ENCODE data around the gene DOLPP1. TPM values are rescaled to one million over a fixed set of nuclear protein-coding genes. Genes with fewer than 3 reads are reported as not detected.

The DOLPP1 gene
- polyA plus RNA-seq, 1 of the 3 experiments (the other 2 are of a cell fraction), result 19.9 TPM

- Histone ChIP-seq H2AFZ (ENCODE audit: low read depth) (no peak overlapping the region), H3K9ac (no peak overlapping the region), H3K79me2 (ENCODE audit: insufficient read depth) (no peaks in the 10 kb centered on the region), H3K9me2 (no peaks in the 10 kb centered on the region), H3K27ac (ENCODE audit: low read depth in 2 of 2, low read length in 1 of 2) (no peak overlapping the region), H3K36me3 (replicated peaks in 1 of 2; ENCODE audit: control insufficient read depth in 1 of 2, insufficient read depth in 2 of 2, low read length in 1 of 2) (peaks cover 19 to 29% of the 10 kb centered on the region in 2 experiments), H3K9me3 (no peaks in the 10 kb centered on the region), H3K4me2 (no peak overlapping the region), H3K4me1 (ENCODE audit: control insufficient read depth in 1 of 2, insufficient read depth in 2 of 2, low read depth in 1 of 2, low read length in 1 of 2) (peaks cover 13 to 20% of the 10 kb centered on the region in 2 experiments; a peak in 3 of 4 replicates), H3K27me3 (ENCODE audit: insufficient read depth) (no peaks in the 10 kb centered on the region), H3K4me3 (ENCODE audit: low read depth in 2 of 2, low read length in 1 of 2) (no peak overlapping the region), H3F3A (replicated peaks; ENCODE audit: insufficient read depth) (peaks cover 17% of the 10 kb centered on the region), H4K20me1 (ENCODE audit: insufficient read depth) (no peaks in the 10 kb centered on the region)
- TF ChIP-seq, protein P1, sequence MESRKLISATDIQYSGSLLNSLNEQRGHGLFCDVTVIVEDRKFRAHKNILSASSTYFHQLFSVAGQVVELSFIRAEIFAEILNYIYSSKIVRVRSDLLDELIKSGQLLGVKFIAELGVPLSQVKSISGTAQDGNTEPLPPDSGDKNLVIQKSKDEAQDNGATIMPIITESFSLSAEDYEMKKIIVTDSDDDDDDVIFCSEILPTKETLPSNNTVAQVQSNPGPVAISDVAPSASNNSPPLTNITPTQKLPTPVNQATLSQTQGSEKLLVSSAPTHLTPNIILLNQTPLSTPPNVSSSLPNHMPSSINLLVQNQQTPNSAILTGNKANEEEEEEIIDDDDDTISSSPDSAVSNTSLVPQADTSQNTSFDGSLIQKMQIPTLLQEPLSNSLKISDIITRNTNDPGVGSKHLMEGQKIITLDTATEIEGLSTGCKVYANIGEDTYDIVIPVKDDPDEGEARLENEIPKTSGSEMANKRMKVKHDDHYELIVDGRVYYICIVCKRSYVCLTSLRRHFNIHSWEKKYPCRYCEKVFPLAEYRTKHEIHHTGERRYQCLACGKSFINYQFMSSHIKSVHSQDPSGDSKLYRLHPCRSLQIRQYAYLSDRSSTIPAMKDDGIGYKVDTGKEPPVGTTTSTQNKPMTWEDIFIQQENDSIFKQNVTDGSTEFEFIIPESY (IDR thresholded peaks at IDR 0.05; ENCODE audit: borderline replicate concordance, low read depth), result no peak
- TF ChIP-seq TCF12 (IDR thresholded peaks at IDR 0.05) (no peak), CHD2 (IDR thresholded peaks at IDR 0.05; ENCODE audit: low read length, partially characterized antibody) (no peak)
- TF ChIP-seq, protein P2, sequence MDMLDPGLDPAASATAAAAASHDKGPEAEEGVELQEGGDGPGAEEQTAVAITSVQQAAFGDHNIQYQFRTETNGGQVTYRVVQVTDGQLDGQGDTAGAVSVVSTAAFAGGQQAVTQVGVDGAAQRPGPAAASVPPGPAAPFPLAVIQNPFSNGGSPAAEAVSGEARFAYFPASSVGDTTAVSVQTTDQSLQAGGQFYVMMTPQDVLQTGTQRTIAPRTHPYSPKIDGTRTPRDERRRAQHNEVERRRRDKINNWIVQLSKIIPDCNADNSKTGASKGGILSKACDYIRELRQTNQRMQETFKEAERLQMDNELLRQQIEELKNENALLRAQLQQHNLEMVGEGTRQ (IDR thresholded peaks at IDR 0.05; ENCODE audit: borderline replicate concordance, low read depth, low read length), result no peak
- TF ChIP-seq, protein P3, sequence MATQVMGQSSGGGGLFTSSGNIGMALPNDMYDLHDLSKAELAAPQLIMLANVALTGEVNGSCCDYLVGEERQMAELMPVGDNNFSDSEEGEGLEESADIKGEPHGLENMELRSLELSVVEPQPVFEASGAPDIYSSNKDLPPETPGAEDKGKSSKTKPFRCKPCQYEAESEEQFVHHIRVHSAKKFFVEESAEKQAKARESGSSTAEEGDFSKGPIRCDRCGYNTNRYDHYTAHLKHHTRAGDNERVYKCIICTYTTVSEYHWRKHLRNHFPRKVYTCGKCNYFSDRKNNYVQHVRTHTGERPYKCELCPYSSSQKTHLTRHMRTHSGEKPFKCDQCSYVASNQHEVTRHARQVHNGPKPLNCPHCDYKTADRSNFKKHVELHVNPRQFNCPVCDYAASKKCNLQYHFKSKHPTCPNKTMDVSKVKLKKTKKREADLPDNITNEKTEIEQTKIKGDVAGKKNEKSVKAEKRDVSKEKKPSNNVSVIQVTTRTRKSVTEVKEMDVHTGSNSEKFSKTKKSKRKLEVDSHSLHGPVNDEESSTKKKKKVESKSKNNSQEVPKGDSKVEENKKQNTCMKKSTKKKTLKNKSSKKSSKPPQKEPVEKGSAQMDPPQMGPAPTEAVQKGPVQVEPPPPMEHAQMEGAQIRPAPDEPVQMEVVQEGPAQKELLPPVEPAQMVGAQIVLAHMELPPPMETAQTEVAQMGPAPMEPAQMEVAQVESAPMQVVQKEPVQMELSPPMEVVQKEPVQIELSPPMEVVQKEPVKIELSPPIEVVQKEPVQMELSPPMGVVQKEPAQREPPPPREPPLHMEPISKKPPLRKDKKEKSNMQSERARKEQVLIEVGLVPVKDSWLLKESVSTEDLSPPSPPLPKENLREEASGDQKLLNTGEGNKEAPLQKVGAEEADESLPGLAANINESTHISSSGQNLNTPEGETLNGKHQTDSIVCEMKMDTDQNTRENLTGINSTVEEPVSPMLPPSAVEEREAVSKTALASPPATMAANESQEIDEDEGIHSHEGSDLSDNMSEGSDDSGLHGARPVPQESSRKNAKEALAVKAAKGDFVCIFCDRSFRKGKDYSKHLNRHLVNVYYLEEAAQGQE (IDR thresholded peaks at IDR 0.05; ENCODE audit: low read depth, low read length), result no peak
- no peak for DNase-seq
- ChIA-PET POLR2A (no interaction called here), CTCF (interaction anchor here (1.0 to 7.8 kb wide), 4 partner anchors 10 to 505 kb away, joined by 3 to 120 read pairs (median 10); partner anchors contain the start of genes C9orf50 and NTMT1)
- WGBS (ENCODE audit: low lambda C conversion rate), result 83% methylated on average over 6 of the region's 6 CpGs
Observed at GRCh38 chr9:129135476-129135875, 54.6 kb downstream of the DOLPP1 start.

DNA sequence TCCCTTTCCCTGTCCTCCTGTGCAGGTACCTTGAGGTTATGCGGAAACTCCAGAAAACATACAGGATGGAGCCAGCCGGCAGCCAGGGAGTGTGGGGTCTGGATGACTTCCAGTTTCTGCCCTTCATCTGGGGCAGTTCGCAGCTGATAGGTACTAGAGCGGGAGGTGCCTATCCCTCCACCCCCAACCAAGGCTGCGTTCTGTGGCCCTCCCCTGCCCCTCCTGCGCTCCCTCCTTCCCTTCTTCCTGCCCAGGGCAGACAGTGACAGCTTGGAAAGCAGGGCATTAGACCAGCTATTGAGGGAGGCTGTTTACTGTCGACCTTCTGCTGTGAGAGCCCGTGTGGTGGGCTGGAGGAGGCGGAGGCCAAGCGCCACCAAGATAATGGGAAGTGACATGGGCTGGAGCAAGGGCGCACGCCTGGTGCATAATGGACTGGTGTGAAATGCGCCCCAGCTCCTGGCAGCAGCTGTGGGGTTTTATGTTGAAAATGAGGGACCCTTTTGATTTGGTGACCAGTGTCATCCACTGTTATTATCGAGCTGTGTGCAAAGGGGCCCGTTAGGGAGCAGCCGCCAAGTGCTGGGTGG, 55.6 kb downstream of the DOLPP1 start:
- H3K9ac ChIP-seq, result no peak overlapping the region
- no peak overlapping the region for H2AFZ ChIP-seq (ENCODE audit: low read depth)
- H3K4me1 ChIP-seq (ENCODE audit: control insufficient read depth in 1 of 2, insufficient read depth in 2 of 2, low read depth in 1 of 2, low read length in 1 of 2), result peaks cover 24 to 29% of the 10 kb centered on the region in 2 experiments; a peak in 3 of 4 replicates
- H3K4me3 ChIP-seq (ENCODE audit: low read depth in 2 of 2, low read length in 1 of 2), result no peak overlapping the region
- WGBS (ENCODE audit: low lambda C conversion rate), result 83% methylated on average over 11 of the region's 16 CpGs
- no peaks in the 10 kb centered on the region for H3K9me3 ChIP-seq
- H4K20me1 ChIP-seq (ENCODE audit: insufficient read depth), result no peaks in the 10 kb centered on the region
- H3F3A ChIP-seq (replicated peaks; ENCODE audit: insufficient read depth), result peaks cover 25% of the 10 kb centered on the region
- POLR2A ChIA-PET, result no interaction called here
- CTCF ChIA-PET, result interaction anchor here (1.0 to 10.9 kb wide), 6 partner anchors 37 to 504 kb away, joined by 3 to 193 read pairs (median 10); partner anchors contain the start of genes C9orf50 and NTMT1
- H3K9me2 ChIP-seq, result no peaks in the 10 kb centered on the region
- H3K36me3 ChIP-seq (replicated peaks in 1 of 2; ENCODE audit: control insufficient read depth in 1 of 2, insufficient read depth in 2 of 2, low read length in 1 of 2), result peaks cover 19 to 26% of the 10 kb centered on the region in 2 experiments
- peaks cover 8% of the 10 kb centered on the region; the same call in 1 of the 2 replicates for H3K79me2 ChIP-seq (ENCODE audit: insufficient read depth)
- no peak for TF ChIP-seq ELF1 (IDR thresholded peaks at IDR 0.05)
- TF ChIP-seq YY1 (IDR thresholded peaks at IDR 0.05; ENCODE audit: low read depth), result no peak
- no peak for TF ChIP-seq GABPA (IDR thresholded peaks at IDR 0.05; ENCODE audit: low read depth)
- TF ChIP-seq TCF12 (IDR thresholded peaks at IDR 0.05), result no peak
- TF ChIP-seq, protein P4, sequence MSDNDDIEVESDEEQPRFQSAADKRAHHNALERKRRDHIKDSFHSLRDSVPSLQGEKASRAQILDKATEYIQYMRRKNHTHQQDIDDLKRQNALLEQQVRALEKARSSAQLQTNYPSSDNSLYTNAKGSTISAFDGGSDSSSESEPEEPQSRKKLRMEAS (IDR thresholded peaks at IDR 0.05; ENCODE audit: low read depth), result no peak
- no peak for TF ChIP-seq USF1 (IDR thresholded peaks at IDR 0.05; ENCODE audit: borderline replicate concordance, low read depth)
- no peak overlapping the region for H3K27ac ChIP-seq (ENCODE audit: low read depth in 2 of 2, low read length in 1 of 2)
- no peak for DNase-seq
- H3K27me3 ChIP-seq (ENCODE audit: insufficient read depth), result no peaks in the 10 kb centered on the region
- no peak overlapping the region for H3K4me2 ChIP-seq

Data from SK-N-SH (cell line).